B cell (primary cell): ENCODE measurements around the gene NINL. TPM values are rescaled to one million over a fixed set of nuclear protein-coding genes. Genes with fewer than 3 reads are reported as not detected.

Experiments used
- ATAC-seq: fragments of 200-7000 bp; cut with Tn5 transposase; one replicate; pipeline ENCODE4 v1.10.0; 2021; ENCODE audit warnings: low read depth, mild to moderate bottlenecking, moderate number of reproducible peaks, moderate library complexity
- CTCF ChIA-PET: fragments of 350-600 bp; sonication (Branson Sonifier 250); formaldehyde crosslinking; loops from one replicate; lab custom pipeline; 2021; ENCODE audit warnings: antibody characterized with exemption, inconsistent platforms; lab: Charles Lee
- POLR2A ChIA-PET: fragments of 350-600 bp; sonication (Branson Sonifier 250); formaldehyde crosslinking; loops from one replicate; lab custom pipeline; 2021; ENCODE audit warnings: antibody characterized with exemption; lab: Charles Lee
- DNase-seq: peaks from one replicate; pipeline ENCODE4 v3.0.0; 2013
- H2AFZ ChIP-seq: 2 replicates; pipeline ENCODE4 v1.6.1; 2012; ENCODE audit warnings: mild to moderate bottlenecking, low read depth, low read length; ENCODE audit not compliant: insufficient read depth, poor library complexity, severe bottlenecking
- H3K27ac ChIP-seq, 2 donors: 1 replicate in 1 of 2; 2 replicates in 1 of 2; pipeline ENCODE4 v1.5.1; 2012 to 2013; ENCODE audit warnings: low read length in 2 of 2, mild to moderate bottlenecking in 2 of 2, moderate library complexity in 1 of 2
- H3K27me3 ChIP-seq, 4 experiments: fragments of 200-600 bp in 1 of 4; sonication (generic) in 1 of 4; replicated peaks in 1 of 4; 1 replicate in 2 of 4; 2 replicates in 2 of 4; pipeline versions ENCODE4 v1.6.1 to v1.7.0; 2013 to 2016; ENCODE audit warnings: low read length in 3 of 4, mild to moderate bottlenecking in 2 of 4, mixed read lengths in 1 of 4, moderate library complexity in 1 of 4; ENCODE audit not compliant: insufficient read depth in 4 of 4, control insufficient read depth in 3 of 4; ENCODE audit errors: control extremely low read depth in 1 of 4
- H3K36me3 ChIP-seq, 2 experiments: replicated peaks in 1 of 2; 1 replicate in 1 of 2; 2 replicates in 1 of 2; pipeline versions ENCODE4 v1.6.1 to v1.7.1; 2013; ENCODE audit warnings: low read length in 1 of 2; ENCODE audit not compliant: insufficient read depth in 2 of 2, control insufficient read depth in 1 of 2; ENCODE audit errors: control extremely low read depth in 1 of 2, extremely low read depth in 1 of 2
- H3K4me1 ChIP-seq, 2 donors: fragments of 200-600 bp in 1 of 2; sonication (generic) in 1 of 2; 1 replicate in 1 of 2; 2 replicates in 1 of 2; pipeline versions ENCODE4 v1.5.1 to v1.6.1; 2013 to 2017; ENCODE audit warnings: low read length in 2 of 2; ENCODE audit not compliant: control insufficient read depth in 2 of 2, insufficient read depth in 2 of 2
- H3K4me2 ChIP-seq: replicated peaks from 2 replicates; pipeline ENCODE3; 2012; ENCODE audit warnings: mild to moderate bottlenecking, low read depth, low read length; ENCODE audit not compliant: poor library complexity, severe bottlenecking
- H3K4me3 ChIP-seq, 5 experiments: fragments of 200-600 bp in 1 of 5; sonication (generic) in 1 of 5; 1 replicate in 3 of 5; 2 replicates in 2 of 5; pipeline versions ENCODE4 v1.5.1 to v1.7.0; 2011 to 2016; ENCODE audit warnings: low read length in 4 of 5, mild to moderate bottlenecking in 4 of 5, low read depth in 2 of 5, control low read depth in 1 of 5, moderate library complexity in 1 of 5; ENCODE audit not compliant: insufficient read depth in 1 of 5; ENCODE audit errors: control extremely low read depth in 1 of 5, extremely low read depth in 1 of 5
- H3K79me2 ChIP-seq: fragments of 200-600 bp; sonication (generic); one replicate; pipeline ENCODE4 v1.6.0; 2016; ENCODE audit warnings: low read length; ENCODE audit not compliant: control insufficient read depth, insufficient read depth
- H3K9ac ChIP-seq: fragments of 200-600 bp; sonication (generic); 2 replicates; pipeline ENCODE4 v1.6.1; 2017; ENCODE audit warnings: mild to moderate bottlenecking, low read length, moderate library complexity
- H3K9me3 ChIP-seq, 3 donors: one replicate each; pipeline versions ENCODE4 v1.6.1 to v1.7.1; 2013; ENCODE audit warnings: low read length in 2 of 3; ENCODE audit not compliant: control insufficient read depth in 2 of 3, insufficient read depth in 1 of 3; ENCODE audit errors: control extremely low read depth in 1 of 3
- H4K20me1 ChIP-seq: 2 replicates; pipeline ENCODE4 v1.6.0; 2012; ENCODE audit warnings: mild to moderate bottlenecking, low read length; ENCODE audit not compliant: insufficient read depth, control insufficient read depth, poor library complexity, severe bottlenecking
- H3K27ac Mint-ChIP-seq: one replicate; pipeline ENCODE4 v1.8.0; 2021; ENCODE audit warnings: mixed read lengths
- H3K27me3 Mint-ChIP-seq: one replicate; pipeline ENCODE4 v1.8.0; 2021; ENCODE audit warnings: mixed read lengths
- H3K4me1 Mint-ChIP-seq: one replicate; pipeline ENCODE4 v1.8.0; 2021; ENCODE audit warnings: mixed read lengths
- H3K4me3 Mint-ChIP-seq: one replicate; pipeline ENCODE4 v1.8.0; 2021; ENCODE audit warnings: mixed read lengths
- H3K9me3 Mint-ChIP-seq: one replicate; pipeline ENCODE4 v1.8.0; 2022; ENCODE audit warnings: mixed read lengths; ENCODE audit not compliant: insufficient read depth
- EZH2 ChIP-seq: IDR thresholded peaks from 2 replicates; pipeline ENCODE4 v1.6.1; 2012; ENCODE audit warnings: borderline replicate concordance, low read depth, mild to moderate bottlenecking, moderate library complexity, low read length; ENCODE audit not compliant: insufficient read depth, poor library complexity, severe bottlenecking
- WGBS: methylation state at CpG from one replicate; pipeline ENCODE4 v1.1.5; 2013; ENCODE audit warnings: missing lambda C conversion rate; ENCODE audit not compliant: insufficient coverage; 5-methylcytosine and 5-hydroxymethylcytosine counted together
- intact Hi-C: fragments of 100-400 bp; cut with micrococcal nuclease; formaldehyde crosslinking; loops from one replicate; pipeline ENCODE4 v1.10.0; 2022
- polyA plus RNA-seq: library from polyadenylated mRNA; depleted of rRNA; stranded (reverse); fragments of >200 nt; gene quantifications from 2 replicates; pipeline ENCODE4 v1.2.3, GENCODE V29; 2012
- total RNA-seq, 2 donors: library from RNA; stranded (reverse); fragments of 120-200 nt in 1 of 2; gene quantifications; 1 replicate in 1 of 2; 2 replicates in 1 of 2; pipeline versions ENCODE4 v1.2.3 to v1.2.4, GENCODE V29; 2013 to 2022
- TF ChIP-seq, protein P1 (sequence below): fragments of 200-600 bp; IDR thresholded peaks from one replicate; pipeline ENCODE4 v1.8.0; 2022; ENCODE audit warnings: antibody characterized with exemption, mild to moderate bottlenecking

The NINL gene
- total and polyA plus RNA-seq, 2 donors (not counting 1 experiment from before 2014, with no cell fraction given), result 1.8 to 5.5 TPM

- no peaks in the 10 kb centered on the region for H4K20me1 ChIP-seq
- no peak for DNase-seq
- 40% methylated on average over 2 of the region's 3 CpGs for WGBS
- no peak overlapping the region for H3K27ac ChIP-seq
- Mint-ChIP-seq H3K4me1 (peaks cover 2% of the 10 kb centered on the region), H3K4me3 (no peak overlapping the region), H3K27ac (no peak overlapping the region), H3K27me3 (no peaks in the 10 kb centered on the region), H3K9me3 (no peaks in the 10 kb centered on the region)
- H3K36me3 ChIP-seq, result peaks cover 0 to 2% of the 10 kb centered on the region in 2 experiments
- no peak for ATAC-seq
- H3K9ac ChIP-seq, result no peak overlapping the region
- POLR2A ChIA-PET, result no interaction called here
- no peak overlapping the region for H2AFZ ChIP-seq
- H3K4me1 ChIP-seq, result no peaks in the 10 kb centered on the region
- no peaks in the 10 kb centered on the region for H3K27me3 ChIP-seq
- CTCF ChIA-PET, result no interaction called here
- H3K4me3 ChIP-seq, result no peak overlapping the region
- H3K9me3 ChIP-seq, result no peaks in the 10 kb centered on the region
- H3K4me2 ChIP-seq, result no peak overlapping the region
- intact Hi-C loops, result no loop called here
- TF ChIP-seq EZH2, result no peak
- TF ChIP-seq, protein P1, sequence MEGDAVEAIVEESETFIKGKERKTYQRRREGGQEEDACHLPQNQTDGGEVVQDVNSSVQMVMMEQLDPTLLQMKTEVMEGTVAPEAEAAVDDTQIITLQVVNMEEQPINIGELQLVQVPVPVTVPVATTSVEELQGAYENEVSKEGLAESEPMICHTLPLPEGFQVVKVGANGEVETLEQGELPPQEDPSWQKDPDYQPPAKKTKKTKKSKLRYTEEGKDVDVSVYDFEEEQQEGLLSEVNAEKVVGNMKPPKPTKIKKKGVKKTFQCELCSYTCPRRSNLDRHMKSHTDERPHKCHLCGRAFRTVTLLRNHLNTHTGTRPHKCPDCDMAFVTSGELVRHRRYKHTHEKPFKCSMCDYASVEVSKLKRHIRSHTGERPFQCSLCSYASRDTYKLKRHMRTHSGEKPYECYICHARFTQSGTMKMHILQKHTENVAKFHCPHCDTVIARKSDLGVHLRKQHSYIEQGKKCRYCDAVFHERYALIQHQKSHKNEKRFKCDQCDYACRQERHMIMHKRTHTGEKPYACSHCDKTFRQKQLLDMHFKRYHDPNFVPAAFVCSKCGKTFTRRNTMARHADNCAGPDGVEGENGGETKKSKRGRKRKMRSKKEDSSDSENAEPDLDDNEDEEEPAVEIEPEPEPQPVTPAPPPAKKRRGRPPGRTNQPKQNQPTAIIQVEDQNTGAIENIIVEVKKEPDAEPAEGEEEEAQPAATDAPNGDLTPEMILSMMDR, result no peak
- no peaks in the 10 kb centered on the region for H3K79me2 ChIP-seq
These were observed 23.4 kb upstream of the NINL start for GRCh38 chr20:25608774-25609173.

DNA sequence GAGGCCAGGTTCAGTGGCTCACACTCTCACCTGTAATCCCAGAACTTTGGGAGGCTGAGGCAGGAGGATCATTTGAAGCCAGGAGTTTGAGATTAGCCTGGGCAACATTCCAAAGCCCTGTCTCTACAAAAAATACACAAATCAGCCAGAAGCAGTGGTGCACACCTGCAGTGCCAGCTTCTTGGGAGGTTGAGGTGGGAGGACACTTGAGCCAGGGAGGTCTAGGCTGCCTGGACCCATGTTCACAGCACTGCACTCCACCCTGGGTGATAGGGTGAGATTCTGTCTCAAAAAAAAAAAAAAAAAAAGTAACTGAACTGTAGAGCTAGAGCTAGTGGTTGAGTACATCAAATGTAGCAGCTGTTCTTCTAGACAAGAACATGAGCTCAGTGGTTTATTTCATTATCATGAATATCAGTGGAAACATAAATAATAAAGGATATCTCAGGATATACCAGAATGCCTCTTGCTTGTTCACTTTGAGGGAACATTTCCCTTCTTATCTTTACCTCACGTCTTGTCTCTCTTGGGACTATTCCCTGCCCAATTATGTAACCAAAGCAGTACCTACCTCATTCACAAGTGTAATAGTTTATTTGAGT, 20.9 kb upstream of the NINL start:
- Mint-ChIP-seq H3K27me3 (no peaks in the 10 kb centered on the region), H3K4me3 (no peak overlapping the region), H3K4me1 (peaks cover 2% of the 10 kb centered on the region), H3K27ac (no peak overlapping the region), H3K9me3 (no peaks in the 10 kb centered on the region)
- no peaks in the 10 kb centered on the region for H3K27me3 ChIP-seq
- H3K79me2 ChIP-seq, result no peaks in the 10 kb centered on the region
- no peaks in the 10 kb centered on the region for H3K9me3 ChIP-seq
- intact Hi-C loops, result no loop called here
- no CpG with 5 or more reads among the region's 1 CpG for WGBS
- no peak overlapping the region for H2AFZ ChIP-seq
- H3K9ac ChIP-seq, result no peak overlapping the region
- no peaks in the 10 kb centered on the region for H4K20me1 ChIP-seq
- H3K4me1 ChIP-seq, result no peaks in the 10 kb centered on the region
- ATAC-seq (no peak), DNase-seq (no peak)
- ChIA-PET POLR2A (no interaction called here), CTCF (no interaction called here)
- no peaks in the 10 kb centered on the region for H3K36me3 ChIP-seq
- no peak overlapping the region for H3K4me3 ChIP-seq
- no peak for TF ChIP-seq EZH2
- TF ChIP-seq, protein P1, result no peak
- no peak overlapping the region for H3K4me2 ChIP-seq
- no peak overlapping the region for H3K27ac ChIP-seq
